ENCODE measurements around the gene HBG1.

HBG1 gene

GRCh38 chr11:5275369-5276110, 25.9 kb upstream of the HBG1 start:
- TF ChIP-seq SALL2 (tag by site-specific recombination; IDR thresholded peaks at IDR 0.05; ENCODE audit: borderline replicate concordance), result no peak
- TF ChIP-seq KLF7 (tag by site-specific recombination; IDR thresholded peaks at IDR 0.05; ENCODE audit: borderline replicate concordance), result no peak
- TF ChIP-seq ZNF610 (tag by site-specific recombination; IDR thresholded peaks at IDR 0.05; ENCODE audit: borderline replicate concordance), result no peak
- TF ChIP-seq KLF8 (tag by site-specific recombination; IDR thresholded peaks at IDR 0.05), result no peak
- no peak for TF ChIP-seq ZNF514 (tag by site-specific recombination; IDR thresholded peaks at IDR 0.05)
- TF ChIP-seq, protein P1, sequence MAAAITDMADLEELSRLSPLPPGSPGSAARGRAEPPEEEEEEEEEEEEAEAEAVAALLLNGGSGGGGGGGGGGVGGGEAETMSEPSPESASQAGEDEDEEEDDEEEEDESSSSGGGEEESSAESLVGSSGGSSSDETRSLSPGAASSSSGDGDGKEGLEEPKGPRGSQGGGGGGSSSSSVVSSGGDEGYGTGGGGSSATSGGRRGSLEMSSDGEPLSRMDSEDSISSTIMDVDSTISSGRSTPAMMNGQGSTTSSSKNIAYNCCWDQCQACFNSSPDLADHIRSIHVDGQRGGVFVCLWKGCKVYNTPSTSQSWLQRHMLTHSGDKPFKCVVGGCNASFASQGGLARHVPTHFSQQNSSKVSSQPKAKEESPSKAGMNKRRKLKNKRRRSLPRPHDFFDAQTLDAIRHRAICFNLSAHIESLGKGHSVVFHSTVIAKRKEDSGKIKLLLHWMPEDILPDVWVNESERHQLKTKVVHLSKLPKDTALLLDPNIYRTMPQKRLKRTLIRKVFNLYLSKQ (tag by site-specific recombination; IDR thresholded peaks at IDR 0.05; ENCODE audit: borderline replicate concordance), result no peak
- TF ChIP-seq, protein P2, sequence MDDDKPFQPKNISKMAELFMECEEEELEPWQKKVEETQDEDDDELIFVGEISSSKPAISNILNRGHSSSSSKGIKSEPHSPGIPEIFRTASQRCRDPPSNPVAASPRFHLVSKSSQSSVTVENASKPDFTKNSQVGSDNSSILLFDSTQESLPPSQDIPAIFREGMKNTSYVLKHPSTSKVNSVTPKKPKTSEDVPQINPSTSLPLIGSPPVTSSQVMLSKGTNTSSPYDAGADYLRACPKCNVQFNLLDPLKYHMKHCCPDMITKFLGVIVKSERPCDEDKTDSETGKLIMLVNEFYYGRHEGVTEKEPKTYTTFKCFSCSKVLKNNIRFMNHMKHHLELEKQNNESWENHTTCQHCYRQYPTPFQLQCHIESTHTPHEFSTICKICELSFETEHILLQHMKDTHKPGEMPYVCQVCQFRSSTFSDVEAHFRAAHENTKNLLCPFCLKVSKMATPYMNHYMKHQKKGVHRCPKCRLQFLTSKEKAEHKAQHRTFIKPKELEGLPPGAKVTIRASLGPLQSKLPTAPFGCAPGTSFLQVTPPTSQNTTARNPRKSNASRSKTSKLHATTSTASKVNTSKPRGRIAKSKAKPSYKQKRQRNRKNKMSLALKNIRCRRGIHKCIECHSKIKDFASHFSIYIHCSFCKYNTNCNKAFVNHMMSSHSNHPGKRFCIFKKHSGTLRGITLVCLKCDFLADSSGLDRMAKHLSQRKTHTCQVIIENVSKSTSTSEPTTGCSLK (tag by site-specific recombination; IDR thresholded peaks at IDR 0.05), result no peak
- TF ChIP-seq ZBTB48 (tag by site-specific recombination; IDR thresholded peaks at IDR 0.05), result no peak
- no peak for TF ChIP-seq ZNF670 (tag by site-specific recombination; IDR thresholded peaks at IDR 0.05; ENCODE audit: low read depth)
- TF ChIP-seq, protein P3, sequence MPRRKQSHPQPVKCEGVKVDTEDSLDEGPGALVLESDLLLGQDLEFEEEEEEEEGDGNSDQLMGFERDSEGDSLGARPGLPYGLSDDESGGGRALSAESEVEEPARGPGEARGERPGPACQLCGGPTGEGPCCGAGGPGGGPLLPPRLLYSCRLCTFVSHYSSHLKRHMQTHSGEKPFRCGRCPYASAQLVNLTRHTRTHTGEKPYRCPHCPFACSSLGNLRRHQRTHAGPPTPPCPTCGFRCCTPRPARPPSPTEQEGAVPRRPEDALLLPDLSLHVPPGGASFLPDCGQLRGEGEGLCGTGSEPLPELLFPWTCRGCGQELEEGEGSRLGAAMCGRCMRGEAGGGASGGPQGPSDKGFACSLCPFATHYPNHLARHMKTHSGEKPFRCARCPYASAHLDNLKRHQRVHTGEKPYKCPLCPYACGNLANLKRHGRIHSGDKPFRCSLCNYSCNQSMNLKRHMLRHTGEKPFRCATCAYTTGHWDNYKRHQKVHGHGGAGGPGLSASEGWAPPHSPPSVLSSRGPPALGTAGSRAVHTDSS (tag by site-specific recombination; IDR thresholded peaks at IDR 0.05), result no peak
- TF ChIP-seq ZNF391 (tag by site-specific recombination; IDR thresholded peaks at IDR 0.05; ENCODE audit: borderline replicate concordance, low read depth), result no peak
- TF ChIP-seq FEZF1 (tag by site-specific recombination; IDR thresholded peaks at IDR 0.05), result no peak

GRCh38 chr11:5274395-5274794, 24.7 kb upstream of the HBG1 start:
- no peak for TF ChIP-seq ZNF112 (tag by site-specific recombination; IDR thresholded peaks at IDR 0.05)
- TF ChIP-seq ZNF202 (tag by site-specific recombination; IDR thresholded peaks at IDR 0.05; ENCODE audit: borderline replicate concordance), result no peak
- no peak for TF ChIP-seq ZNF521 (tag by site-specific recombination; IDR thresholded peaks at IDR 0.05)
- no peak for TF ChIP-seq IKZF3 (tag by site-specific recombination; IDR thresholded peaks at IDR 0.05)
- no peak for TF ChIP-seq ZNF140 (tag by site-specific recombination; IDR thresholded peaks at IDR 0.05)
- no peak for TF ChIP-seq ZNF560 (tag by site-specific recombination; IDR thresholded peaks at IDR 0.05; ENCODE audit: borderline replicate concordance)
- TF ChIP-seq YY2 (tag by site-specific recombination; IDR thresholded peaks at IDR 0.05), result no peak
- no peak for TF ChIP-seq ZNF76 (tag by site-specific recombination; IDR thresholded peaks at IDR 0.05; ENCODE audit: borderline replicate concordance, low read depth)
- TF ChIP-seq ZNF585B (tag by site-specific recombination; IDR thresholded peaks at IDR 0.05), result no peak
- no peak for TF ChIP-seq WT1 (tag by site-specific recombination; IDR thresholded peaks at IDR 0.05)
- TF ChIP-seq ZNF10 (tag by site-specific recombination; IDR thresholded peaks at IDR 0.05), result no peak
- no peak for TF ChIP-seq ZNF623 (tag by site-specific recombination; IDR thresholded peaks at IDR 0.05)
- TF ChIP-seq BCL11B (tag by site-specific recombination; IDR thresholded peaks at IDR 0.05; ENCODE audit: low read depth), result no peak
- no peak for TF ChIP-seq ZBTB17 (tag by site-specific recombination; IDR thresholded peaks at IDR 0.05)
- no peak for TF ChIP-seq ZNF423 (tag by site-specific recombination; IDR thresholded peaks at IDR 0.05)
- CTCF ChIA-PET, result no interaction called here
- POLR2A ChIA-PET, result no interaction called here
- Histone ChIP-seq H3K27ac (ENCODE audit: extremely low read depth, low read depth, low read length) (no peak overlapping the region), H3K4me1 (ENCODE audit: control insufficient read depth, insufficient read depth, low read length) (no peaks in the 10 kb centered on the region), H3K9me3 (ENCODE audit: control insufficient read depth, insufficient read depth, low read depth, low read length) (no peaks in the 10 kb centered on the region), H3K36me3 (ENCODE audit: control insufficient read depth in 2 of 2, insufficient read depth in 1 of 2, low read length in 2 of 2) (no peaks in the 10 kb centered on the region), H3K4me3 (ENCODE audit: low read depth, low read length) (no peak overlapping the region)

More at GRCh38 chr11:5275369-5276110, 25.9 kb upstream of the HBG1 start:
- Histone ChIP-seq H3K4me1 (ENCODE audit: control insufficient read depth, insufficient read depth, low read length) (no peaks in the 10 kb centered on the region), H3K4me3 (ENCODE audit: low read depth, low read length) (no peak overlapping the region), H3K36me3 (ENCODE audit: control insufficient read depth in 2 of 2, insufficient read depth in 1 of 2, low read length in 2 of 2) (no peaks in the 10 kb centered on the region), H3K27ac (ENCODE audit: extremely low read depth, low read depth, low read length) (no peak overlapping the region), H3K9me3 (ENCODE audit: control insufficient read depth, insufficient read depth, low read depth, low read length) (no peaks in the 10 kb centered on the region)
- ChIA-PET CTCF (interaction anchor here (0.6 kb wide), 1 partner anchor 15 kb away, joined by 3 read pairs; no protein-coding TSS in a partner anchor), POLR2A (no interaction called here)
